Stimulated activated CD8-positive, alpha-beta memory T cell treated with anti-CD3 and anti-CD28 coated beads, Interleukin-7, amount 100 ng/mL, for 24 hours (primary cell): ENCODE results near the gene ACO1.

Experiments
- DNase-seq: peaks from one replicate; pipeline ENCODE4 v3.0.0-alpha.2; 2020; ENCODE audit warnings: low read depth

The ACO1 gene

DNA sequence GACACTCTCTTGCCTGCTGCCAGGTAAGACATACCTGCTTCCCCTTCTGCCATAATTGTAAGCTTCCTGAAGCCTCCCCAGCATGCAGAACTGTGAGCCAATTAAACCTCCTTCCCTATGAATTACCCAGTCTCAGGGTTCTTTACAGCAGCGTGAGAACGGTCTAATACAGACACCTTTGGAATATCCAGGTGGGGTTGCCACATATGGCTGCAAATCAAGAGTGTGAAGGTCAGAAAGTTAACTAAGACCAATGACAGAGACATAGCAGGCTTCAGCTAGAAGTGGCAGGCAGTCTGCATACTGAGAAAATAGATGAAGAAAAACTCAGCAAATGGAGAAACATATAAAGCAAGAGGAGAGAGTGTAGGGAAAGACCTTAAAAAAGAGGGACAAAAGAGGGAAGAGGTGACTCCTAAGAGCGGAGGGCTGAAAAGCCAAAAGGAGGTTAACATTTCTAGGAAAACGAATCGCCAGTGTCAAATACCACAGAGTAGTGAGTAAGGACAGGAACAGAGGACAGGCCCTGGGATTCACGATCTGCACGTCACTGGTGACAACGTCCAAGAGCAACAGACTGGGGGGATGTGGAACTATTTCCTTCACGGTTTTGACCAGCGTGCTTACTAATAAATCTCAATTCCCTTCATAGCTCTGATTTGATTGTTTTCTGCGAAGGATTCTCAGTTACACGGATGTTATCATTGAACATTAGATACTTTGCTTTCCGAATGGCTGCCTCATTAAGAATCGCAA, 1.7 kb upstream of the ACO1 start:
- DNase-seq: no peak

DNA sequence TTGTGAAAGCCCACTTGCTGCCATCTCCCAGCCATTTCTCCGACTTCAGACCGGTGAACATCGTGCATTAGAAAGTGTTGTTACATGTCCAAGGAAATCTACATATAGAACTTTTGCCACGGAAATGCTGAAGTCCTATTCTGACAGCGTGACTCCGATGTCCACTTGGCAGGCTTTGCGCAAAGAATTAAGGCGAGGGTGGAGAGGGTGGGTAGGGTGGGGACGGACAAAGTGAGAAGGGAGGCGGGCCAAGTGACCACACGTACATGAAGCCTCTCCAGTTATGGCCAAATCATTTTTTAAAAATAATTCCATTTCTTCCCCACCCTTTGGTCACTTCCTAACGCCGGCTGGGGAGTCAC, 460 bp upstream of the ACO1 start:
- no peak for DNase-seq

DNA sequence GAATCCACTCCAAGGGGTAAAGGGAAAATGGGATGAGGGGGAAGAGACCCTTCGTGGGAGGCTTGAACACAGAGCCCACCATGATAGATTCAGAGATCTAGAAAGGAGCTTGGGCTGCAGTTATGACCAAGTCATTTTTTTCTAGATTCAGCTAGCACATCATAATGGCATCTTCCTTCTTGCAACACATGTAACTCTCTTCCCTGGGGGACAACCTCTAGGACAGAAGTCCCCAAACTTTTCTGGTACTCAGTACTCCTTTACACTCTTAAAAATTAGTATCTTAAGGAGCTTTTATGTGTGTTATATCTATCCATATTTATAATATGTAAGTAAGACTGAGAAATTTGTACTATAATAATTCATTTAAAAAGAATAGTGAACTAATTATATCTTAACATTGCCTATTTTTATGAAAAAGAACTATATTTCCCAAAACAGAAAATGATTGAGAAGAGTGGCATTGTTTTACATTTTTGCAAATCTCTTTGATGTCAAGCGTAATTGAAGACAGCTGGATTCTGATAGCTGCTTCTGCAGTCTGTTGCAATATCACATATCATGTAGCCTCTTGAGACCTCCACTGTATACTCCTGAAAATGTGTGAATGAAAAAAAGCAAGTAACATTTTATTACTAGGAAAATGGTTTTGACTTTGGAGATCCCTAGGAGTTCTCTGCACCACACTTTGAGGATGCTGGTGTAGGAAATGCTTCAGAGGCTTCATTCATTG, 875 bp downstream of the ACO1 start:
- DNase-seq: no peak

DNA sequence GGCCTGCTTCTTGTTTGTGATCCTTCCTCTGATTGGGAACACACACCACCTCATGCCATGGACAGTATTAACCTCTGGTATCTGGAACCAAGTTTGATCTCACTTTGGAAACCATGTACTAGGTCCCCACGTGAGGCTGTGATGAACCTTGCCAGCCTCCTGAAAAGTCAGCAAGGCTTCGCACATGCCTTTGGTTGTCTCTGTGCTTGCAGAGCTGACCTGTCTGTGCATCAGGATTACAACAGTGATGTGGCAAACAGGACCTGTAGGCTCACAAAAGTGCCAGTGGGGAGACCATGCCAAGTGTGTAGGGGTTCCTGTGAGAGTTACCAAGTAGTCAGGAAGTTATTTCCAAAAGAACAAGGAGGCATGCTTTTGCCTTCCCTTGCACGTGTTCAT, 1.4 kb downstream of the ACO1 start:
- no peak for DNase-seq

DNA sequence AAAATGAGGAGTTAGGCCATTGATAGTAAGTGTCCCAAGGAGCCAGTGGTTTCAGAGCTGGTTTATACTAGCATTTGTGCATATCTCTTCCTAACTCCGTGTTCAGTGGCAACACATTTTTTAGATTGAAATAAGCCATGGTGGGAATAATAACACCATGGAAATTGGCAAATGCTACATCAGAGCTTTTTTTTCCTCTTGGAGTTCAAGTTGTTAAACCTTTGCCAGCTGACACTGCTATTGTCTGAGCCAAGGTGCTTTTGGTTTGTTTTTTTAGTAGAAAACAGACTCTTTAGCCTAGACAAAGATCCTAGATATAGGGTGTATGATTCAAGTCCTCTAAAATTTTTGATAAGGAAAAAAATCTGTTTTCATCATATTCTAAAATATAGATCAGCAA, 2.8 kb downstream of the ACO1 start:
- no peak for DNase-seq

DNA sequence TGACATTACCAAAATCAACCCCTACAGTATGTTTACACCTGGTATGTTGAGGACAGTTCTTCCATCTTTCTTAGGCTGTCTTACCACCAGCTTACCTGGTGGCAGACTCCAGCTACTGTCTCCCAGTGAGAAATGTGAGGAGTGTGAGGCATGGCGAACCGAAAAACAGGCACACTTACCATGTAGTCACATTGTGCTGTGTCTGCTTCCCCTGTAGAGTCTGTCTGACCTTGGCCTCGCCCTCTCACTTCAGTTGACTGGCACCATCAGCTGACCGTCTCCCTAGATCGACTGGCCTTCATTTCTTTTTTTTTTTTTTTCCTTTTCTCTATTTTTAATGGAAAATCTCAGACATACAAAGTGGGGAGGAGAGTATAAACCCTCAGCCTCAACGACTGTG, 4.9 kb downstream of the ACO1 start:
- no peak for DNase-seq

DNA sequence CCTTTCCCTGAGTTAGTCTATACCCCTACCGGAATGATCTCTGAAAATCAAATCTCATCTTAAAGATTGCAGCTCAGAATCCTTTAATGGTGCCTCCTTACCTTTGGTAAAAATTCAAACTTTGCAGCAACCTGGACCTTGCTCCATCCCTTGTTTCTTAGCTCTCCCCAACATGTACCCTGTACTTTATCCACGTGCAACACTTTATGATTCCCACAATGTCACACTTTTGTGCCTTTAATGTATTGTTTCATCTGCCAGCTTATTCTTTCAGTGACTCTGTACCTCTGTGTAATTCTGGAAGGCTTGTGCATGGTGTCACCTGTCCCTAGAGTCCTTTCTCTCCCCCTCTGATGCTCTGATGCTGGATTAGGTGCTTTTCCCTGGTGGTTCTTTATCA, 9.5 kb downstream of the ACO1 start:
- no peak for DNase-seq

DNA sequence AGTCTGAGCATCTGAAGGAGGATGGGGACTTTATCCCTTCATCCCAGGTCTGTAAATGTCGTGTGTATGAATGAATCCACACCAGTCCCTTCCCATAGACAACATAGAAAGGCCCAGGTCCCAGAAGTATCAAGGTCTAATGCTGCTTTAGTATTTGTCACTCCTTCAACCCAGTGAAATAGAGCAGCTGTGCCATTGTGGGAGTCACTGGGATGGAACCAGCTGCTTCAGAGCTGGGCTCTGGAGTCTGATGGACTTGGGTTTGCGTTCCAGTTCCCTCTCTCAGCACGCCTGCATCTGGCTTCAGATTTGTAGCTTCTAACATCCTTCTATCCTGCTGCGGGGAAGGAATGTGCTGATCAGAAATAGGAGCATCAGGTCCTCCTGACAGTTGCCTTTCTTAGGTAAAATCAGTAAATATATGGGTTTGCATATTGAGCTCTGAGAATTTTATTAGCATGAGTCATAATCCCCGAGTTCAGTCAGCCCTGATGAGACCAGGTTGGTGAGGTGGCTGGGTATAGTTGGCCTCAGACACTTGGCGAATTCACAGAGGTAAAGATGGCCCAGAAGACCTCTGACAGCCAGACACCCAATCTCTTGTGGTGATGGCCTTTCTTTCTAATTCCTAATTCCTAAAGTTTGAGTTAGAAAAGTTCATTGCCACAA, 10.1 kb downstream of the ACO1 start:
- no peak for DNase-seq

DNA sequence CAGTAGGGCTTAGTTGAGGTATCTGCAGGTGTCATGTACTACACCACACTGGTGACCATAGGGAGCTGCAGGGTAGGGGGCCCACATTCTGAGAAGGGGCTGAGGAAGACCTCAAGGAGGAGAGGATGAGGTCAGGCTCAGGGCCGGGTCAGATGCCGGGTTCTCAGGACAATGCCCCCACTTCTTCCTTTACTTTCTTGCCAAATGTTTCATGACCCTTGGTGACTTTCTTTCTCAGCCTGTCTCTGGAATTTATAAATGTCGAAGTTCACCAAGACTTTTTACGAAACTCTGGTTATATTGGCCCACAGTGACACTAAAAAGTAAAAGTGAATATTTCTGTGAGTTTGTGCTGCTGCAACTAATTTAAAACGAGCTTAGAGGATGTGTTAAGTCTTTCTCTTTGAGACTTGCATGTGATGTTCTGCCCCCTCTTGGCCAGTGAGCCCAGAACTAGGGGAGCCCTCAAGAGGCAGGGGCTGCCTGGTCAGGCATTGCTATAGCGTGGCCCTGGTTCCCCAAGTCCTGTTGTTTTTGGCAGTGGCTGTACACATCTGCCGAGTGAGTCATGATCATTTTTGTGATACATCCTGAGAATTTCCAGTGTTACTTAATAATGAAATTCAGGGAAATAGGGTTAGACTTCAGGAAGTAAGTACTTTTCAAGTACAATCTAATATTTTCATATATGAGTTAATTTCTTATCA, 11.2 kb downstream of the ACO1 start:
- no peak for DNase-seq

DNA sequence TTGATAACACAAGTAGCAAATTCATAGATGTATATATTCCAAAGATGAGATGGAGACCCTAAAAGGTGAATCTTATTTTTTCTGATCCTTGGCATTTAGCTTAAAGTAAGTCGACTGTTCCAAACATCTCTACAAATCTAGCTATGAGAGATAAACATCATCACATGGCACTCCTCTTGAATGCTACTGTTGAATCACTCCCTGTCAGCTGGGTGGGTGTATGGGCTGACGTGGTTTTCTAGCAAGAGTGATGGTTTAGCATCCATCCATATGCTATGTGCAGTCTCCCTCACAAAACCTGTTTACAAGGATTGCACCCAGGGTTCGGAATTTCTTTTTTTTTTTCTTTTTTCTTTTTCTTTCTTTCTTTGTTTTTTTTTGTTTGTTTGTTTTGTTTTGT, 13.8 kb downstream of the ACO1 start:
- DNase-seq: no peak

DNA sequence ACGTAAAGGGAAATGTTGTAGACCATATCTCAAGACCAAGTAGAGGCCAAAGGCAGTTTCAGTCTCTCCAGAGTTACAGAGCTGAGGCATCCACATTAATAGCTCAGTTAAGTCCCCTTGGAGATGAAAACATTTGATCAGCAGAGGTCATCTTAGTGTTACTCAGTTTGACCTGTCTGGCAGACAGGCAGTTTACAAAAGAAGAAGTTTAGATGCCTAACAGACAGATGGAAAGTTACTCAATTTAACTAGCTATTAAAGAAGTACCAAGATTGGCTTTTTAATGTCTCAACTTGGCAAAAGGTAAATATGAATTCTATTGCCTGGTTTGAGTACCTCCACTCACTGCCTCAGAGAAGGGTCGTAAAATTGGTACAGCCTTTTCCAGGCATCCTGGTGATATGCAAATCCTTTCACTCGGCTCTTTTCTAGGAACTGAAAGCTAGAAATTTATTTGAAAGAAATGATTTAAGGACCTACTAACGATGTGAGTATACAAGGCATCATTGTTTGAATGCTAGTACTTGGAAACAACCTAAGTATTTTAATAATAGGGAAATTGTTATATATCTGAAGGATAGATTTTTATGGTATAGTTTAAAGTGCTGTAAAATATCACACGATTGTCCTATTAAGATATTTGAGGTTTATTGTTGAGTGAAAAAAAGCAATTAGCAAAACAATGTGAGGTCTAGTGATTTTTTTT, 14.8 kb downstream of the ACO1 start:
- no peak for DNase-seq

DNA sequence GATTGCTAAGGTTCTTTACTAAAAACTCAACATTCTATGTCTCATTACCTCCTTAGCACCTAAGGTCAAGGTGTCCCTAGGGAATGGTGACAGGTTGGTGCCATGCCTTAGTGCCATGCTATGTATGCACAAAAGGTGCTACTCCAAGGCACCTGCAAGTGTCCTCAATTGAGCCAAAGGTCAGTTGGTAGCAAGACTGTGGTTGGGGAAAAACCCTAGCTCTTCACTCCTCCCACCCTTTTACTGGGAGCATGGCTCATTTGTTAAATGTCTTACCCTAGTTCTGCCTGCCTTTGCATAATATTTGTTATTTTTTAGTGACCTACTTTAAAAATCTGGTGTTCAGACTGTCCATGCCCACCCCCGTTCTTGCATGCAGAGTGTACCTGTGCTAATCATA, 17.0 kb downstream of the ACO1 start:
- DNase-seq: no peak

DNA sequence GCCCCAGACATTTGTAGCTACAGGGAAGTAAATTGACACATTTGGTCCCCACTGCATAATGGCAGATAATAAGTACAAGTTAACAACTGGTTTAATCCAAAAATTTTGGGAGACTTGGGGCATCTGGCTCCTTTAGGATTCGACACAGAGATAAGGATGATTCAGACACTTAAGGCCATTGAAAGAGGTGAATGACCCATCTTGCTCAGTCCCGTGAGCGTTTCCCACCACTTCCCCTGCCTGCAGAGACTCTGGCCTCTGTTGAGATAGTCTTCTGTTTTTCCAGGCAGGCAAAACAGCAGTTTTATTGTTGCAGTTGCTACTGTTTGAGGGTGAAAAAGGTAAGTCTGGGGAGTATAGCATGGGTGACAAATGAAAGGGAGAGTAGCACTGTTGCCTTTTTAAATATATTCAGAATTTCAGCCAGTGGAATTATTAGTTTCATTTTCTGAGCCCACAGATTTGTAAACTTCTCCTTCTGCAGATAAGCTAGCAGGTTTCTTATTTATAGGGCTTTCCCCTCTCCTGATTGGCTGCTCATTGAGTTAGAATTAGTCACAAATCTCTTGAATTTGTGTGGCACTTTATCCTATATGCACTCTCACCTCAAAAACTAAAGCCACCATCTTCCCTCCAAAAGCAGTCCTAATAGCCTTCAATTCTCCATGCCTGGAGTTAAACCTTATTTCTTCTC, 19.3 kb downstream of the ACO1 start:
- no peak for DNase-seq

DNA sequence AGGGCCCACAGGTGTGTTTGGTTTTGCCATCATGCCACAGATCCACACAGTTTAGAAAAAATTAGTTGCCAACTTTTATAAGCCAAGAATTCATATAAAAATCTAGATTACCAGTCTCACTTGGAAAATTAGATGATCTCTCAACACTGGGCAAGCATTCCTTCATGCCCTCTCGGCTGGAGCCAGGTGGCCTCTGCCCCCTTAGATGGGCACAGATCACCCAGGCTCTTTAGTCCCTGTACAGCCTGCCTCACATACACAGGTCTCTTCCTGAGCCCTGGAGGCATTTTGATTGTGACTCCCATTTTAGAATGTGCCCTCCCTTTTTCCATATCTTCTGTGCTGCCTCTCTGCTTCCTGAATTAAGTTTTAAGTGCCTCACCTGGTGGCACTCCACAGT, 20.0 kb downstream of the ACO1 start:
- no peak for DNase-seq

DNA sequence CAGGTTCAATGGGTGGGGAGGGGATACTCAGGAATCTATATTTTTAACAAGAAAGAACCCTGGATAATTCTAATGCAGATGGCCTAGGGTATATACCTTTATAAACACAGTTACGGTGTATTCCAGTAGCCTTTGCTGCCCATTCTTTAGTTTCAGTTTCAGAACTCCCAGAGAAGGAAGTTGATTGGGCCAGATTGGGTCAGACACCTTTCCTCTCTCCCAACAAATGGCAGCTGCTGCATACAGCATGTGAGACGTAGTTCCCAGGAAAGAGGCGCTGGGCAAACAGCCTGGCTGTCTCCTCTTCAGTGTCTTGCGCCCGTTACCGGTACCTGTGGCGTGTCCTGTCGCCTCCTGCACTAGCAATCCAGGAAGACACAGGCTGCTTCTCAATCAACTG, 20.4 kb downstream of the ACO1 start:
- no peak for DNase-seq

DNA sequence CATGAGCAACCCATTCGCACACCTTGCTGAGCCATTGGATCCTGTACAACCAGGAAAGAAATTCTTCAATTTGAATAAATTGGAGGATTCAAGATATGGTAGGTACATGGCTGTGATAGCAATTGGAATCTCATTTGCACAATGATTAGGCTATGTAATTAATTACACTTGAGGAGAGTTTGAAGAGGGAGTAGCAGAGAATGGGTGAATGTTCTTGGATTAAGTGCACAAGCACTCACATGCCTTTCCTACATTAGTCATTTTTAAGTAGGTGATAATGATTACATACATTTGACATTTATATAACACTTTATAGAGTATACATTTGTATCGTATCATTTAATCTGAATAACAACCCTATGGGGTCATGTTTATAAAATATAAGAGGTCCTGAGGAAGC, 21.1 kb downstream of the ACO1 start:
- DNase-seq: no peak

DNA sequence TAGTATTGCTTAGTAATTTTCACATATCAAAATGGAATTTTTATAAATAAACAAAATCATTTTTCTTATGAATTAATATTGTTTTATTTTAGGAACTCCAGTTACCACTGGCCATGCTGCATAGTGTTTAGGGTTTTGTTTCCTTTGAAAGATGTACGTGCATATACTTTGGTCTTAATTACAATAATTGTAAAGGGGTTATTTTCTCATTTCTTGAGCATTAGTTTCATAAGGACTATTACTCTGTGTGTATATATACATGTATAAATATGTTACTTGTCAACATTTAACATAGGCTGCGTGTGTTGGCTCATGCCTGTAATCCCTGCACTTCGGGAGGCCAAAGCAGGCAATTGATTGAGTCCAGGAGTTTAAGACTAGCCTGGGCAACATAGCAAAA, 21.6 kb downstream of the ACO1 start:
- no peak for DNase-seq

DNA sequence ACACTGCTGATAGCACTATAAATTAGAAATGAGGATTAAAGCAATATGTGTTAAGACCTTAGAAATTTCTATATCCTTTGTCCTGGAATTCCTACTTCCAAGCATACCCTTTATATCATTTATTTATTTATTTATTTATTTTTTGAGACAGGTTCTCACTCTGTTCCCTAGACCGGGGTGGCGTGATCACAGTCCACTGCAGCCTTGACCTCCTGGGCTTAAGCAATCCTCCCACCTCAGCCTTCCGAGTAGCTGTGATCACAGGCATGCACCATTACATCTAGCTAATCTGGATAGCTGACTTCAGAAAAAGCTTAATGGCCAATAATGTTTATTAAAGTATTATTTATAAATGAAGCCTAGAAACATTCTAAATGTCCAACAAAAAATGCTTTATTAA, 27.3 kb downstream of the ACO1 start:
- no peak for DNase-seq

DNA sequence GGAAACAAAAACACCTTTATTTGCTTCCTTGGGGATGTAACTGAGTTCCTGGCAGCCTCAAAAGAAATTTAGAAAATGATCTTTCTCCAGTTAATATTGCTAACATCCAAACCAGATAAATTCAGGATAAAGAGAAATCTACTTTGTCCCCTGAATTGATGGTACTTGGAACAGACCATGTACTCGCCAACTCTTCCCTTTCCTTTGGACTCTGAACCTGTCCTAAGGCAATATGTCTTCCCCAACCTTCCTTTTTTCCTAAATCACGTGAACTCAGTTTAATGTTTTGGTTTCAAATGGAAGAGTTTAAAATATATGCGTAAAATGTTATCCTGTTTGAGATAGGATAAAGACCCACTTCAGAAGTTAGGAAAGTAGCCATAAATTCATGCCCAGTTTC, 28.0 kb downstream of the ACO1 start:
- no peak for DNase-seq

DNA sequence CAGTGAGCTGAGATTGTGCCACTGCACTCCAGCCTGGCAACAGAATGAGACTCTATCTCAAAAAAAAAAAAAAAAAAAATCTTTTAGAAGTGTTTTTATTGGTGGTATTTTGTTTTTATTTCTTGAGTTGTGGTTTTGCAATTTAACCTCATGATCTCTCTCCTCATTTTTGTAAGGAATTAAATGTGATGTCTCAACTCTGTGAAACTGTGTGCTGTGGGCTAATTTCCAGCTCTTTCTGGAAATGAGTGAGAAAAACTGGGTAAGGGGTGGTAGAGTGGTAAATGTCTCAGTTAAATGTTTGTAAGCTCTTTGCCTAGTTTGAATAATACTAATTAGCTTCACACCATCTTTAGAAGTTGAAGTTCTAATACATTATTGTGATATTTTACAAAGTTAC, 29.0 kb downstream of the ACO1 start:
- DNase-seq: no peak

DNA sequence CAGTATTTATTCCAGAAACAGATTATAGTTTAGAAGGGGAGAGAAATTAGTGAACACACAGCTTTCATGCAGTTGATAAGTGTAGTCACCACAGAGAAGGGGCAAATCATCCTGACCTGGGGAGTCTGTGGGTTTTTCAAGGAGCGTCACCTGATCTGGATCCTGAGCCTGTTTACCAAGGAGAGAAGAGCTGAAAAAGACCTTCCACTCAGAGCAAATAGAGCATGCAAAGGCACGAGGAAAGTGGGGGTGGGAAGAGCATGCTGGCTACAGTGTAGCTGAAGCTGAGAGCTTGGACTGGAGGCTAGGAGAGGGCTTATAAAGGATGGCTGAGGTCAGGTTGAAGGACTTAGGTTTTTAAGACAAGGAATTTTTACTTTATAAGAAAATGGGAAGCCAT, 30.4 kb downstream of the ACO1 start:
- no peak for DNase-seq

DNA sequence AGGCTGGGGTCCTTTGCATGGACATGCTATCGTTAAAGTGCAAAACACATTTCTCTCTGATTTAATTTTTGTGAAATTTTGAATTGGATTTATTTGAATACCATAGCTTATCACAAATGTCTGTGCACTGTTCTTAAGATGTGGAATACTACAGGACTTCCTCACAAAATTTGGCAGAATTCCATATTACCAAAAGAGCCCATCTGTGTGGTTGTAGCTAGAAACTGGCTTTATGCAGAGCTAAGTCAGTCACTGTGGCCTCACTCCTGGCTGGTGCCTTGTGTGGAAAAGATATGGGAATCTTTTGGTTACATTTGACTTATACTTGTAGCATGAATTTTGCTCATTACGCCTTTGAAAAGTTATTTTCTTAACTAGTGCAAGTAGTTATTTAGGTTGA, 35.5 kb downstream of the ACO1 start:
- no peak for DNase-seq
